NCI-H1694 (cell line): ENCODE results near the gene AADACL4.

ENCODE experiments used
- DNase-seq: peaks from one replicate; lab custom pipeline; 2025; lab: John Stamatoyannopoulos, UW

The AADACL4 gene

GRCh38 chr1:12613180-12613579 is 30.7 kb upstream of the AADACL4 start:
- no peak for DNase-seq

DNA sequence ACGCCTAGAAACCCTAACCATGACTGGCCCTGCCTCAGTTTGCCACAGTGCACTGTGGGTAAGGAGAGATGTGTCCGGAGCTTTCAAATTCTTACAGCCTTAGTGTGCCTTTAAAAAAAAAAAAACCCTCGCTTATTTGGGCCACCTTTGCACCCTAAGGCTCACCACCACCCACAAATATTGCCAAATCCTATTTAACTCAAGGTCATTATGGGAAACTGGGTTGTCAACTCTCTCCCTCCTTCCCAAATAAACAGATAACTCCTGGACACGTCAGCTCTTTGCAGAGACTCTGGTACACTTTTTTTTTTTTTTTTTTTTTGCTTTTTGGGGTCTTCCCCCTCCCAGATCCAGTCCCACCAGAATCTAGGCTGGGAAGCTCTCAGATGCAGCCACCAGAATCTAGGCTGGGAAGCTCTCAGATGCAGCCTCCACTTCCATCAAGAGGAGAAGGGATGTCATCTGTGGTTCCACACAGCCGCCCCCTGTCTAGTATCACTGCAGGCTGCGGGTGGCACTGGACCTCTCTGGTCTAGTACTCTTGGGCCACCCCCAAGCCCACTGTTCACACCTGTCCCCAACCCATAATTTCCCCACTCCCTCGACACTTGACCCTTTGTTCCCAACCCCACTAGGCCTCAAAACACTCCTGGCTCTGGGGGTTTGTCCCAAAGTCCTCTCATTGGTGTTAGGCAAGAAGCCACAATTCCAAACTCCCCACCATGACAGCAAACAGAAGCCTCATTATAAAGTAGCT is 29.3 kb upstream of the AADACL4 start:
- DNase-seq, result no peak

- no peak for DNase-seq
These were observed 28.6 kb upstream of the AADACL4 start for GRCh38 chr1:12615159-12615864.

GRCh38 chr1:12615865-12616708 is 27.8 kb upstream of the AADACL4 start:
- no peak for DNase-seq

- no peak for DNase-seq
These were observed 27.0 kb upstream of the AADACL4 start for GRCh38 chr1:12616709-12617373.

DNA sequence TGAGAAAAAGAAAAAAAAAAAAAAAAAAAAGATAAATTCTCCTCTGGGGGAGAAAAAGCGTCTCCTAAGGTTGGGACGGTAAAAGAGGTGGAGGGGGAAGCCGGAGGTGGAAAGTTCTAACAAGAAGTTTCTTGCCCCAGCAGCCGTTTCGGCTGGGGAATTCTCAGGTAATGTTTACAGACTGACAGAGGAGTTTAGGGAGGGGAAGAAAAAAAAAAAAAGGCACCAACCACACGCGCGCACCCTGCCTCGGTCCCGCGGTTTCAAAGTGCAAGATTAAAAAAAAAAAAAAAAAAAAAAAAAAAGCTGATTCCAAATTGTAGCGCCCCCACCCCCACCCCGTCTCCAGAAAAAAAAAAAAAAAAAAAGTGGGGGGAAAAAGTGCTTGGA is 26.4 kb upstream of the AADACL4 start:
- no peak for DNase-seq

DNA sequence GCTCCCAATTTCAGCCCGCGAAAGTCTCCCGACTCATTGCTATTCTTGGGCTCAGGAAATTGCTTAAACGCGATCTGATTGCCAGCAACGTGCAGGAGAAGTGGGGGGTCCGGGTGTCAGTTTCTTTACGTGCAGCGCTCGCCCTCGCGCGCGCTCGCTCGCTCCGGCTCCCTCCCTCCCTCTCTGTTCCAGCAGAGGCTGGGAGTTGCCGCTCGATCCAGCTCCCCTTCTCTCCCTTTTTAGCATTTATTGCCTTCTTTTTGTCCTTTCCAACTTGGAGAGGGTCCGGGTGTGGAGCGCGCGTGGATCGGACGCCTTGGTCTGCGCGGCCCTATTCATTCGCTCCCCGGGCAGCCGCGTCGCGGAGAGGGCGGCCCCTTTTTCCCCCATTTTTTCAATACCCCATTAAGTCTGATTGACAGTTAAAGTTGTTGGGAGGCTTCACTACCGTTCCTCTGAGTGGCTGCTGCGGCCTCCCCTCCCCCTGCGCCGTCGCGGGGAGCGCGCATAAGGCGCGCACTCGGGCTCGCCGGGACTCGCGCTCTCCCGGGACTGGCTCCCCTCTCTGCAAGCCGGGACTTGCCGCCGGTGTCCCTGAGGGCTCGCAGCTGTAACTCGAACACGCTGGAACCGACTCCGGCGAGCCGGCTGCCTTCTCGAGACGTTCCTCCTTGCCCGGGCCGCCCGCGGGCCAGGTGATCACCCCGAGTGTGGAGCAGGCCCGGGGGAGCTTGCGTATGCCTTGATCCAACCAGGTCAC is 25.8 kb upstream of the AADACL4 start, which contains the start of gene DHRS3:
Gene DHRS3 (minus strand): TSS at position 310 of the 760 bp plus-strand sequence. CDS start 862 bp downstream, outside the sequence.
- no peak for DNase-seq

DNA sequence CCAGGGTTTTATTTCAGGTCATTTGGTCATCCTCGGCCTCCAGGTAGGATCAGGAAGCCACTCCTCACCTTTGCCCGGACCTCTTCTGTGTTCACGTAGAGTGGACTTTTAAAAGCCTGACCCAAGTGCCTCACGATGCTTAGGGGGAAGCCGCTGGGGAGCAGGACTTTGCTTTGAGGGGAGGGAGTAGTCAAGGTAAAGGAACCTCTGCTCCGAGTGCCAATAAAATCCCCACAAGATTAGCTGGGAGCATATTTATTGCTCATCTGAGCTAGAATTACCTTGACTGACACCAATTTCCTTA is 25.3 kb upstream of the AADACL4 start:
- no peak for DNase-seq

- no peak for DNase-seq
These were observed 24.7 kb upstream of the AADACL4 start for GRCh38 chr1:12618965-12619791.

GRCh38 chr1:12619792-12620487 is 23.9 kb upstream of the AADACL4 start:
- peak; percentile 67 for DNase-seq

GRCh38 chr1:12620488-12620865 is 23.4 kb upstream of the AADACL4 start:
- DNase-seq, result no peak

DNA sequence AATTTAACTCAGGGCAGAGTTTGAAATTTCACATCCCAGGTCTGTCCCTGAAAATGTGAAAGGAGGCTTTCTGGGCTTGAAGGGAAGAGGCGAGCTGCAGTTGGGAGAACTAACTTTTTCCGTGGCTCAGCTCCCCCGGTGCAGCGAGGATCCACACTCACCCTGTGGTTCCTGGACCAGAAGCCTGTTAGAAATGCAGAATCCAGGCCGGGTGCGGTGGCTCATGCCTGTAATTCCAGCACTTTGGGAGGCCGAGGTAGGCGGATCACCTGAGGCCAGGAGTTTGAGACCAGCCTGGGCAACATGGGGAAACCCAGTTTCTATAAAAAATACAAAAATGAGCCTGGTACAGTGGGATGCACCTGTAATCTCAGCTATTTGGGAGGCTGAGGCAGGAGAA is 23.0 kb upstream of the AADACL4 start:
- DNase-seq, result no peak

GRCh38 chr1:12621346-12622335 is 22.2 kb upstream of the AADACL4 start:
- DNase-seq, result no peak

DNA sequence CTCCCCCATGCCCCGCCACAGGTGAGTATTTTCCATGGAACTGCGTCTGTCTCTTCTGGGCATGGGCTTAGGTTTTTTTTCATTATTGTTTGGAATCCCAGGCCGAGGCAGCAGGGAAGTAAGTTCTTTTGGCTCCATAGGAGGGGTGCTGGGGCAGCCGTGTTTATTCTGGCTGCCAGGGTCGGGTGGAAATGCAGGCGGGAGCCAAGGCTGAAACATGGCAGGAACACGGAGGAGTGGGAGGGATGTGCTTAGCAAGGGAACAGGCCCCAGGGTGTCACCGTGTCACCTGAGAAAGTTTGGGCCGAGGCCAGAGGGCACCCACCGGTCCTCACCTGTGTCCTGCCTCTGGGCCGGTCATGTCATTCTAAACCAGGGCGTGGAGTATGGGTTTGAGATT is 21.4 kb upstream of the AADACL4 start:
- no peak for DNase-seq

DNA sequence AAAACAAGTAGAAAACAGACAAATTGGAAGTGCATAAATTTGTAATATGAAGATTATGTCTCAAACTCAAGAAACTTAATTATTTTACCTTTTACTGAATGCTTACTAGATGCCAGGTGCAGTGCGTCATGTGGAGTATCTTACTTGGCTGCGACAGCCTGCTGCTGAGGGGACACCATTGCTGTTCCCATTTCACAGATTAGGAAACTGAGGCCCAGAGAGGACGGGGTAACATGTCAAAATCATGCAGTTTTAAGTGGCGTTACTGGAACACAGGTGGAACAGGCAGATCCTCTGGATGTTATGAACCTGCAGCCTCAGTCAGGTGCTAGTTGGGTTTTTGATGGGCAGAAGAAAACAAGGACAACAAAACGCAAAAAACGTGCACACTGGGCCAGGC is 18.6 kb upstream of the AADACL4 start:
- DNase-seq, result no peak

DNA sequence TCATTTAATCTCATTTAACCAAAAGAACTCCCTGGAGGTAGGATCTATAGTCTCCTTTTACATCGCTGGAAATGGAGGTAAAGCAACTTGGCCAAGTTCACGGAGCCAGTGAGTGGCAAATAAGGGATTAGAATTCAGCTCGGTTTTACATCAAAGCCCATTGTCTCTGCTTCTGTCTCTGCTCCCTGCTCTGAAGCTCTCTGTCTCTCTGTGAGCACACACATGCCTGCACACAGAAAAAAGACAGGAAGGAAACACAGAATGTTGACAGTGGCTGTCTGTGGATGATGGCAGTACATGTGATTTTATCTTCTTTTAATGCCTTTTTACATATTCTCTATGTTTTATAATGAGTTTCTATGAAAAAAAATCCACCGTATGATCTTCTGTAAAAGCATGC is 17.0 kb upstream of the AADACL4 start:
- DNase-seq, result no peak

- no peak for DNase-seq
These were observed 16.6 kb upstream of the AADACL4 start for GRCh38 chr1:12627296-12627695.

GRCh38 chr1:12629511-12629956 is 14.4 kb upstream of the AADACL4 start:
- no peak for DNase-seq
